GM18507 (cell line): Measurements from ENCODE around the gene HNRNPA2B1.
A peak's percentile ranks its signal among the peaks of the same experiment; 100 is the strongest.

ENCODE experiments used
- DNase-seq: peaks from one replicate; pipeline ENCODE4 v3.0.0; 2011; ENCODE audit warnings: low read depth; ENCODE audit not compliant: insufficient read length; ENCODE audit errors: extremely low spot score
- FAIRE-seq: peaks from 2 replicates; lab custom pipeline; 2011; peaks lifted over from hg19 to GRCh38; lab: Jason Lieb, UNC

The HNRNPA2B1 gene

GRCh38 chr7:26200444-26201246 is at the start of gene HNRNPA2B1:
HNRNPA2B1 (minus strand) TSS chr7:26200746; CDS start chr7:26200577, 169 bp downstream.
- FAIRE-seq: peak; percentile 98
- peak; percentile 54 for DNase-seq

GRCh38 chr7:26250239-26250638 is 49.7 kb upstream of the HNRNPA2B1 start:
- no peak for DNase-seq
- no peak for FAIRE-seq

GRCh38 chr7:26245150-26245549 is 44.6 kb upstream of the HNRNPA2B1 start:
- DNase-seq (no peak), FAIRE-seq (no peak)

GRCh38 chr7:26238032-26238431 is 37.5 kb upstream of the HNRNPA2B1 start:
- no peak for DNase-seq
- no peak for FAIRE-seq

- FAIRE-seq (no peak), DNase-seq (no peak)
Observed at GRCh38 chr7:26237035-26237807, 36.7 kb upstream of the HNRNPA2B1 start.

- no peak for DNase-seq
- no peak for FAIRE-seq
Observed at GRCh38 chr7:26233902-26234511, 33.5 kb upstream of the HNRNPA2B1 start.

- FAIRE-seq: no peak
Observed at GRCh38 chr7:26227987-26228386, 27.4 kb upstream of the HNRNPA2B1 start.

GRCh38 chr7:26224359-26224758 is 23.8 kb upstream of the HNRNPA2B1 start:
- FAIRE-seq (no peak), DNase-seq (no peak)

More at GRCh38 chr7:26227987-26228386, 27.4 kb upstream of the HNRNPA2B1 start:
- DNase-seq: no peak

- no peak for DNase-seq
- no peak for FAIRE-seq
Observed at GRCh38 chr7:26216049-26216448, 15.5 kb upstream of the HNRNPA2B1 start.

GRCh38 chr7:26213807-26214515 is 13.4 kb upstream of the HNRNPA2B1 start:
- peak; percentile 21 for FAIRE-seq

GRCh38 chr7:26212921-26213718 is 12.6 kb upstream of the HNRNPA2B1 start:
- FAIRE-seq: peak; percentile 18
- DNase-seq: no peak

More at GRCh38 chr7:26213807-26214515, 13.4 kb upstream of the HNRNPA2B1 start:
- no peak for DNase-seq

- DNase-seq (no peak), FAIRE-seq (no peak)
Observed at GRCh38 chr7:26208040-26208439, 7.5 kb upstream of the HNRNPA2B1 start.

GRCh38 chr7:26203016-26203415 is 2.5 kb upstream of the HNRNPA2B1 start:
- FAIRE-seq (no peak), DNase-seq (no peak)

- DNase-seq (no peak), FAIRE-seq (no peak)
Observed at GRCh38 chr7:26202019-26202990, 1.8 kb upstream of the HNRNPA2B1 start.

GRCh38 chr7:26201247-26202018 is 887 bp upstream of the HNRNPA2B1 start, which contains the start of gene CBX3:
CBX3 (plus strand) TSS chr7:26201745; CDS start chr7:26202999, 1,254 bp downstream.
- FAIRE-seq (no peak), DNase-seq (peak; percentile 75)

GRCh38 chr7:26200038-26200443 is 505 bp downstream of the HNRNPA2B1 start:
- FAIRE-seq: no peak
- DNase-seq: no peak
